ENCODE data around the gene PRKAG2.
"Not testable (repeated sequence)": the region's sequence is repeated elsewhere in the genome, so short reads cannot be mapped to it uniquely, and the experiment has no call there.

GRCh38 chr7:151907115-151907514 lies 30.2 kb upstream of the PRKAG2 start:
- not testable (repeated sequence) for TF ChIP-seq CTCF (IDR thresholded peaks at IDR 0.05 in 8 of 11, conservative IDR thresholded peaks at IDR 0.05 in 3 of 11); POLR2AphosphoS5 (IDR thresholded peaks at IDR 0.05)
